ENCODE measurements around the gene FYCO1.

FYCO1 gene

DNA sequence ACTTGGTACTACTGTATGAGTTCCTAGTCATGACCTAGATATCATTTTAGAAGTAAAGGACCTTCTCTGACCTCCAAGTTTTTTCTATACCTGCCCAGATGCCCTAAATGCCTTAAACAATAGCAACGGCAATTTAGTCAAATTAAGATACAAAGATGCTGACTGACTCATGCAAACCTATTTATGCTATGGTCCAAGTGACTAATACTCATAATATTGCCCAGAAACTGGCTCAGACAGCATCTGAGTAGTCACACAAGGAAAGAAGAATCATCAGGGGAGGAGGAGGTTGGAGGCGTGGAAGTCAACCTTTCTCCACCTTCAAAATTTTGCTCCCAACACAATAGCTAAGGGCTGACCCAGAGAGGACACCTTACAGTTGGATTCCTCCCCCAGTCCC, 6.8 kb downstream of the FYCO1 start:
- in situ Hi-C loops (cut with MboI; ENCODE audit: low pct_unique_long_range_greater_than_20kb, low sequenced_read_pairs, unreplicated experiment), result no loop called here
- DNase-seq (ENCODE audit: low spot score), result no peak
- TF ChIP-seq, protein P1, sequence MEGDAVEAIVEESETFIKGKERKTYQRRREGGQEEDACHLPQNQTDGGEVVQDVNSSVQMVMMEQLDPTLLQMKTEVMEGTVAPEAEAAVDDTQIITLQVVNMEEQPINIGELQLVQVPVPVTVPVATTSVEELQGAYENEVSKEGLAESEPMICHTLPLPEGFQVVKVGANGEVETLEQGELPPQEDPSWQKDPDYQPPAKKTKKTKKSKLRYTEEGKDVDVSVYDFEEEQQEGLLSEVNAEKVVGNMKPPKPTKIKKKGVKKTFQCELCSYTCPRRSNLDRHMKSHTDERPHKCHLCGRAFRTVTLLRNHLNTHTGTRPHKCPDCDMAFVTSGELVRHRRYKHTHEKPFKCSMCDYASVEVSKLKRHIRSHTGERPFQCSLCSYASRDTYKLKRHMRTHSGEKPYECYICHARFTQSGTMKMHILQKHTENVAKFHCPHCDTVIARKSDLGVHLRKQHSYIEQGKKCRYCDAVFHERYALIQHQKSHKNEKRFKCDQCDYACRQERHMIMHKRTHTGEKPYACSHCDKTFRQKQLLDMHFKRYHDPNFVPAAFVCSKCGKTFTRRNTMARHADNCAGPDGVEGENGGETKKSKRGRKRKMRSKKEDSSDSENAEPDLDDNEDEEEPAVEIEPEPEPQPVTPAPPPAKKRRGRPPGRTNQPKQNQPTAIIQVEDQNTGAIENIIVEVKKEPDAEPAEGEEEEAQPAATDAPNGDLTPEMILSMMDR (IDR thresholded peaks at IDR 0.05; ENCODE audit: extremely low read depth, insufficient read depth, missing control alignments), result no peak

DNA sequence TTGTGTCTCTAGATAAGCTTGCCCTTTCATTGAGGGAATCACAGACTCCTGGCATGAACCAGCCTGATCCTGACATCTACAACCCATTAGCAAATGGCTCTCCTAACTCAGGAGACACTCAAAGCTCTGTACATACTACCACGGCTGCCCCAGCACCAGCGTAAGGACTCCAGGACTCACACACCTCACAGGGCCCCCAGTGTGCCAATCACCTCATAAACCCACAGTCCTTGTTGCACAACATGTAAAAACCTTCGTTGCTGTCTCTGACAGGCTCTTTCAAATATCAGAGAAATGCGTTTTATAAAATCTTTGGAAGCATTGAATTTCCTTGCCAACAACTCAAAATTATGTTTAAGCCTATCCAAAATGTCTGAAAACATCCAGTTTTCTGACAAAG, 7.3 kb downstream of the FYCO1 start:
- DNase-seq (ENCODE audit: low spot score), result no peak
- TF ChIP-seq, protein P1 (IDR thresholded peaks at IDR 0.05; ENCODE audit: extremely low read depth, insufficient read depth, missing control alignments), result no peak
- in situ Hi-C loops (cut with MboI; ENCODE audit: low pct_unique_long_range_greater_than_20kb, low sequenced_read_pairs, unreplicated experiment), result no loop called here

DNA sequence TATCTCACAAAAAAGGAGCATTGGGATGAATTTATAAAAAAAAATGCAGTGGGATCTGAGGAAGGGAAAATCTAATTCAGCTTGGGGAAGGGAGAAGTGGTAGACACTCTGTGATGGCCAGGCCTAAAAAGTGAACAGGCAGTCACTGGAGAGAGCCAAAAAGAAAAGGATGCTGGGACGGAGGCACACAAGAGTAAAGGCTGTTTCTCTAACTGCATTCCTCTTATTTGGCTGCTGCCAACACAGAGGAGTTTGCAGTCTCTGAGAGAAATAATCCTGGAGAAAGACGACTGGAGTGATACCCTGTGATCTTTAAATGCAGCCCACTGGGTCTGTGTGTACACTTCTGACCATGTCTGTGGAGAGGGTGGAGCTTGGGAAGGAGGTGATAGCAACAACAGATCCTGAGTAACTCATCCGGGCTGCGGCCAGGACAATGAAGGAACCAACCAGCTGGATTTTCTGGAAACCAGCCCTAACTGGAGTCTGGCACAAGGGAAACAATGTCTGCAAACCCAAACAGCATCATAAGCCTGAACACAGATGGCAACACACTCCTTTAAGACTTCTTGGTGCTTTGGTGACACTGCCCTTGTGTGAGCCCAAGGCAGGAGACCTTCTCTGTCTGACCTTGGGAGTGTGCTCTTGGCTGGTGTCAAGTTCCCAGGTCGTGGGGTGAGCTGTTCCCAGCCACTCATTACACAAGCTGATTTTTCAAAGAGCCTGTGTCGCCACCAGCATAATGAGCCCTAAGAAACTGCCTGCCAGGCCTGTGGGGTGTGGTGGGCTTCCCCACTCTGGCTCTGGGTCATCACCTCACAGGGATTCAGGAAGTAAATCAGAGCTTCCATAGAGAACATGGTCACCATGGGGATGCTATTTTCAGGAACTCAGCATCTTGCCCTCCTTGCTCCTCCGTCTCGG, 8.0 kb downstream of the FYCO1 start:
- in situ Hi-C loops (cut with MboI; ENCODE audit: low pct_unique_long_range_greater_than_20kb, low sequenced_read_pairs, unreplicated experiment), result no loop called here
- no peak for DNase-seq (ENCODE audit: low spot score)
- TF ChIP-seq, protein P1 (IDR thresholded peaks at IDR 0.05; ENCODE audit: extremely low read depth, insufficient read depth, missing control alignments), result no peak

DNA sequence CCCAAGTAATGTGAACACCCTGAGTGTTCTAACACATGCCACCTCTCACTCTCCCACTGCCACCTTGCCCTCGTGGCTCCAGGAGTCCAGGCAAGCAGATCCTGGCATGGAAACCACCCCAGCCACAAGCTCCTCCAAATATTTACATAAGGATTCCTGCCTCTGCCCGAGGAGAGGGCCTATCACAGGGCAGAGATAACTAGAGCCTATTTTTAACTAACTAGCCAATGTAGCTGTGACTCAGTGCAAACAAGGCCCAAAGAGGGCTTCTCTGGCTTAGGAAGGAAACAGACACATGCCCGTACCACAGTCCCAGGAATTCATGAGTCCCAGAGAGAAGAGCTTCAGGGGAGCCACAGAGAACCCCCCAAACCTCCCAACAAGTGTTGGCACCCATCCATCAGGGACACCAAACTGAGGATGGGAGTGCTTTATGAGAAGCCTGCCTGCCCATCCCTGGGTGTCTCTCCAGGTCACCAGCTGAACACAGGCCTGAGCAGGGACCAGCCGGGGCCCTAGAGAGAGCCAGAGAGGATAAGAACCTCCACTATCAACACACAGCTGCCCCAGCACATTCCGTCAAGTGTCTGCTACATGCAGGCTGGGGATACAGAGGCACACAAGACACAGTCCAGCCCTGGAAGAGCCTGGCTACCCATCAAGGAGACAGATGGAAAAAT, 9.2 kb downstream of the FYCO1 start:
- in situ Hi-C loops (cut with MboI; ENCODE audit: low pct_unique_long_range_greater_than_20kb, low sequenced_read_pairs, unreplicated experiment), result no loop called here
- TF ChIP-seq, protein P1 (IDR thresholded peaks at IDR 0.05; ENCODE audit: extremely low read depth, insufficient read depth, missing control alignments), result no peak
- DNase-seq (ENCODE audit: low spot score), result no peak

DNA sequence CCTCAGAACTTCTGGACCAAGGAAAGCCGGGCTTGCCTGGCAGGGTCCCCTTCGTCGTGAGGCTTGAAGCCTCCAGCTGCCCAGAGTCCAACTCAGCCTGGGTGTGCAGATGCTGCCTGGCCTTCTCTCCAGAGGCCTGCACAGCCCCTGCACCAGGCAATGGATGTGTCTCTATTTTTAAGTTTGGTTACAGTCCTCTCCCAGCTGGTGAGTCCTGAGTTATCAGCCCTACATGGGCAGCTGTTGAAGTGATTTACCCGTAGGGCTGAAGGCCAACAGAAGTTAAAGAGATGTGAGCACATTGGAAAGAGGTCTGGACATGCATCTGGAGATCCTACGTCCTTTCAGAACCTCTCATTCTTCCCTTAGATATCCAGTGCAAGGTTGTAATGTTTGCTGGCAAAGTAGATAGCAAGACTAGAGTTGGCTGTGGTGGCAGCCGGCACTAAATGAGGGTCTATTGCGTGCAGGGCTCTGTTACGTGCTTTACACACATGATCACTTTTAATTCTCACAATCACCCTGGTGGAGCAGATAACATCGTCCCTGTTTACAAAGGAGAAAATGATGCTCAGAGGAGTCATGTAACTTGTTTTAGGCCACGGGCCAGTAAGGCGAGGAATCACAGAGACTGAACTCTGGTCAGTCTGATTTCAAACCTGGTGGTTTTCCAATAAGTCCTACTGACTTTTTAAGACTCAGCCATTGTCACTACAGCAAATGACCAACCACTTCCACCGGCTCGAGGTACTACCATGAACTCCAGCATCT, 9.9 kb downstream of the FYCO1 start:
- in situ Hi-C loops (cut with MboI; ENCODE audit: low pct_unique_long_range_greater_than_20kb, low sequenced_read_pairs, unreplicated experiment), result no loop called here
- no peak for DNase-seq (ENCODE audit: low spot score)
- TF ChIP-seq, protein P1 (IDR thresholded peaks at IDR 0.05; ENCODE audit: extremely low read depth, insufficient read depth, missing control alignments), result no peak

Data from GM13977 (cell line).